Measurements from ENCODE around the gene HOXB9. TPM values are rescaled to one million over a fixed set of nuclear protein-coding genes. Genes with fewer than 3 reads are reported as not detected.

The HOXB9 gene
- total and polyA plus RNA-seq, 9 of the 15 experiments (the other 6 are each of a cell fraction or from before 2014, with no cell fraction given) = 3.1 to 196 (median 77.6) TPM

DNA sequence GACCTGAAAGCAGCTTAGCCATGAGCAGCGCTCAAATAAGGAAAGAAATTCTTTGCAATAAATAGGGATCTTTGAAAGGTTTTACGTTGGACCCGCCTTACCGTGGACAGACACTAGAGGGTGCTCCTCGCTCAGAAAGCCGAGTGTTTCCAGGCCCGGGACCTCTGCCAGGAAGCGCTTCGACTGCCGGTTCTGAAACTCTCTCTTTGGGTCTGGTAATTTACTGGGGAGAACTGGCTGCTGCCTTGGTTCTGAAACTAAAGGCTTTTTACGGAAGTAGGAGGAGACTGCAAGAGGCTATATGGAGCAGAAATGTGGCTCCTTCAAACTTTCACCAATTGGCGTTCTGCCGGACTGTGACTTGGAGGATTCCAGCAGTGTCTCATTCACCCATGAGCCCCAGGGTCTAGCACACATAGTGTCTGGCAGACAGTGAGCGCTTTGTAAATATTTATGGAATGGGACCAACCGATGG is 45.6 kb upstream of the HOXB9 start (continued):
- TF ChIP-seq NR2C2 (CRISPR knock-in tag; IDR thresholded peaks at IDR 0.05) (no peak), NR2C2 (tag; IDR thresholded peaks at IDR 0.05) (no peak), SMARCE1 (IDR thresholded peaks at IDR 0.05) (no peak), ZC3H8 (IDR thresholded peaks at IDR 0.05) (no peak), SMC3 (conservative IDR thresholded peaks at IDR 0.05; ENCODE audit: insufficient read depth, low read depth, low read length) (peak; percentile 66), XRCC4 (IDR thresholded peaks at IDR 0.05; ENCODE audit: extremely low read depth, insufficient read depth, insufficient read length) (no peak), MAFG (tag; conservative IDR thresholded peaks at IDR 0.05) (no peak), PURB (CRISPR knock-in tag; IDR thresholded peaks at IDR 0.05; ENCODE audit: low read depth) (no peak), PHF20 (IDR thresholded peaks at IDR 0.05; ENCODE audit: partially characterized antibody) (no peak), ZNF311 (CRISPR knock-in tag; IDR thresholded peaks at IDR 0.05) (no peak), ZNF354B (CRISPR knock-in tag; IDR thresholded peaks at IDR 0.05) (no peak), KDM2B (CRISPR knock-in tag; IDR thresholded peaks at IDR 0.05) (no peak)
- TF ChIP-seq, protein P1, sequence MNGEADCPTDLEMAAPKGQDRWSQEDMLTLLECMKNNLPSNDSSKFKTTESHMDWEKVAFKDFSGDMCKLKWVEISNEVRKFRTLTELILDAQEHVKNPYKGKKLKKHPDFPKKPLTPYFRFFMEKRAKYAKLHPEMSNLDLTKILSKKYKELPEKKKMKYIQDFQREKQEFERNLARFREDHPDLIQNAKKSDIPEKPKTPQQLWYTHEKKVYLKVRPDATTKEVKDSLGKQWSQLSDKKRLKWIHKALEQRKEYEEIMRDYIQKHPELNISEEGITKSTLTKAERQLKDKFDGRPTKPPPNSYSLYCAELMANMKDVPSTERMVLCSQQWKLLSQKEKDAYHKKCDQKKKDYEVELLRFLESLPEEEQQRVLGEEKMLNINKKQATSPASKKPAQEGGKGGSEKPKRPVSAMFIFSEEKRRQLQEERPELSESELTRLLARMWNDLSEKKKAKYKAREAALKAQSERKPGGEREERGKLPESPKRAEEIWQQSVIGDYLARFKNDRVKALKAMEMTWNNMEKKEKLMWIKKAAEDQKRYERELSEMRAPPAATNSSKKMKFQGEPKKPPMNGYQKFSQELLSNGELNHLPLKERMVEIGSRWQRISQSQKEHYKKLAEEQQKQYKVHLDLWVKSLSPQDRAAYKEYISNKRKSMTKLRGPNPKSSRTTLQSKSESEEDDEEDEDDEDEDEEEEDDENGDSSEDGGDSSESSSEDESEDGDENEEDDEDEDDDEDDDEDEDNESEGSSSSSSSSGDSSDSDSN (IDR thresholded peaks at IDR 0.05; ENCODE audit: borderline replicate concordance in 1 of 2, low read depth in 2 of 2, low read length in 2 of 2) = 0 out of 4 replicates have a peak, but pooled peaks of 1 of the 2 experiments have one; percentile 21
- TF ChIP-seq, protein P2, sequence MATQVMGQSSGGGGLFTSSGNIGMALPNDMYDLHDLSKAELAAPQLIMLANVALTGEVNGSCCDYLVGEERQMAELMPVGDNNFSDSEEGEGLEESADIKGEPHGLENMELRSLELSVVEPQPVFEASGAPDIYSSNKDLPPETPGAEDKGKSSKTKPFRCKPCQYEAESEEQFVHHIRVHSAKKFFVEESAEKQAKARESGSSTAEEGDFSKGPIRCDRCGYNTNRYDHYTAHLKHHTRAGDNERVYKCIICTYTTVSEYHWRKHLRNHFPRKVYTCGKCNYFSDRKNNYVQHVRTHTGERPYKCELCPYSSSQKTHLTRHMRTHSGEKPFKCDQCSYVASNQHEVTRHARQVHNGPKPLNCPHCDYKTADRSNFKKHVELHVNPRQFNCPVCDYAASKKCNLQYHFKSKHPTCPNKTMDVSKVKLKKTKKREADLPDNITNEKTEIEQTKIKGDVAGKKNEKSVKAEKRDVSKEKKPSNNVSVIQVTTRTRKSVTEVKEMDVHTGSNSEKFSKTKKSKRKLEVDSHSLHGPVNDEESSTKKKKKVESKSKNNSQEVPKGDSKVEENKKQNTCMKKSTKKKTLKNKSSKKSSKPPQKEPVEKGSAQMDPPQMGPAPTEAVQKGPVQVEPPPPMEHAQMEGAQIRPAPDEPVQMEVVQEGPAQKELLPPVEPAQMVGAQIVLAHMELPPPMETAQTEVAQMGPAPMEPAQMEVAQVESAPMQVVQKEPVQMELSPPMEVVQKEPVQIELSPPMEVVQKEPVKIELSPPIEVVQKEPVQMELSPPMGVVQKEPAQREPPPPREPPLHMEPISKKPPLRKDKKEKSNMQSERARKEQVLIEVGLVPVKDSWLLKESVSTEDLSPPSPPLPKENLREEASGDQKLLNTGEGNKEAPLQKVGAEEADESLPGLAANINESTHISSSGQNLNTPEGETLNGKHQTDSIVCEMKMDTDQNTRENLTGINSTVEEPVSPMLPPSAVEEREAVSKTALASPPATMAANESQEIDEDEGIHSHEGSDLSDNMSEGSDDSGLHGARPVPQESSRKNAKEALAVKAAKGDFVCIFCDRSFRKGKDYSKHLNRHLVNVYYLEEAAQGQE (IDR thresholded peaks at IDR 0.05; ENCODE audit: borderline replicate concordance) = peak; percentile 71
- TF ChIP-seq, protein P2 (CRISPR knock-in tag; IDR thresholded peaks at IDR 0.05; ENCODE audit: low read depth) = no peak
- TF ChIP-seq, protein P3, sequence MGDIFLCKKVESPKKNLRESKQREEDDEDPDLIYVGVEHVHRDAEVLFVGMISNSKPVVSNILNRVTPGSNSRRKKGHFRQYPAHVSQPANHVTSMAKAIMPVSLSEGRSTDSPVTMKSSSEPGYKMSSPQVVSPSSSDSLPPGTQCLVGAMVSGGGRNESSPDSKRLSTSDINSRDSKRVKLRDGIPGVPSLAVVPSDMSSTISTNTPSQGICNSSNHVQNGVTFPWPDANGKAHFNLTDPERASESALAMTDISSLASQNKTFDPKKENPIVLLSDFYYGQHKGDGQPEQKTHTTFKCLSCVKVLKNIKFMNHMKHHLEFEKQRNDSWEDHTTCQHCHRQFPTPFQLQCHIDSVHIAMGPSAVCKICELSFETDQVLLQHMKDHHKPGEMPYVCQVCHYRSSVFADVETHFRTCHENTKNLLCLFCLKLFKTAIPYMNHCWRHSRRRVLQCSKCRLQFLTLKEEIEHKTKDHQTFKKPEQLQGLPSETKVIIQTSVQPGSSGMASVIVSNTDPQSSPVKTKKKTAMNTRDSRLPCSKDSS (IDR thresholded peaks at IDR 0.05; ENCODE audit: low read depth, partially characterized antibody) = no peak
- TF ChIP-seq, protein P4, sequence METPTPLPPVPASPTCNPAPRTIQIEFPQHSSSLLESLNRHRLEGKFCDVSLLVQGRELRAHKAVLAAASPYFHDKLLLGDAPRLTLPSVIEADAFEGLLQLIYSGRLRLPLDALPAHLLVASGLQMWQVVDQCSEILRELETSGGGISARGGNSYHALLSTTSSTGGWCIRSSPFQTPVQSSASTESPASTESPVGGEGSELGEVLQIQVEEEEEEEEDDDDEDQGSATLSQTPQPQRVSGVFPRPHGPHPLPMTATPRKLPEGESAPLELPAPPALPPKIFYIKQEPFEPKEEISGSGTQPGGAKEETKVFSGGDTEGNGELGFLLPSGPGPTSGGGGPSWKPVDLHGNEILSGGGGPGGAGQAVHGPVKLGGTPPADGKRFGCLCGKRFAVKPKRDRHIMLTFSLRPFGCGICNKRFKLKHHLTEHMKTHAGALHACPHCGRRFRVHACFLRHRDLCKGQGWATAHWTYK (CRISPR knock-in tag; IDR thresholded peaks at IDR 0.05) = no peak

Data from K562 (cell line).